ENCODE measurements around the gene TLK1.
"Not testable (repeated sequence)": the region's sequence is repeated elsewhere in the genome, so short reads cannot be mapped to it uniquely, and the experiment has no call there.

Gene TLK1

GRCh38 chr2:171080607-171081006 lies 80.1 kb downstream of the TLK1 start:
- no peak for DNase-seq

- DNase-seq = not testable (repeated sequence)
Observed at GRCh38 chr2:171076422-171076821, 84.3 kb downstream of the TLK1 start.

- DNase-seq = no peak
Observed at GRCh38 chr2:171072164-171072563, 88.5 kb downstream of the TLK1 start.

- no peak for DNase-seq
Observed at GRCh38 chr2:171069286-171069956, 91.3 kb downstream of the TLK1 start.

GRCh38 chr2:171066110-171066509 lies 94.6 kb downstream of the TLK1 start:
- no peak for DNase-seq

GRCh38 chr2:171057575-171057974 lies 103.1 kb downstream of the TLK1 start:
- no peak for DNase-seq

GRCh38 chr2:171056307-171056706 lies 104.4 kb downstream of the TLK1 start:
- no peak for DNase-seq

GRCh38 chr2:171049691-171050090 lies 111.0 kb downstream of the TLK1 start:
- no peak for DNase-seq

GRCh38 chr2:171046048-171046560 lies 114.6 kb downstream of the TLK1 start:
- no peak for DNase-seq

GRCh38 chr2:171044416-171044815 lies 116.3 kb downstream of the TLK1 start:
- no peak for DNase-seq

GRCh38 chr2:171042253-171042969 lies 118.3 kb downstream of the TLK1 start:
- no peak for DNase-seq

GRCh38 chr2:171036532-171036931 lies 124.2 kb downstream of the TLK1 start:
- DNase-seq = no peak

GRCh38 chr2:171034315-171034714 lies 126.4 kb downstream of the TLK1 start:
- DNase-seq = no peak

GRCh38 chr2:171025214-171025613 lies 135.5 kb downstream of the TLK1 start:
- no peak for DNase-seq

- DNase-seq = no peak
Observed at GRCh38 chr2:171018522-171018921, 142.2 kb downstream of the TLK1 start.

GRCh38 chr2:171016125-171016524 lies 144.6 kb downstream of the TLK1 start:
- no peak for DNase-seq

- no peak for DNase-seq
Observed at GRCh38 chr2:171013851-171014250, 146.8 kb downstream of the TLK1 start.

GRCh38 chr2:171009386-171009785 lies 151.3 kb downstream of the TLK1 start:
- no peak for DNase-seq

- no peak for DNase-seq
Observed at GRCh38 chr2:171008550-171009205, 152.0 kb downstream of the TLK1 start.

- no peak for DNase-seq
Observed at GRCh38 chr2:171004833-171005232, 155.9 kb downstream of the TLK1 start.

GRCh38 chr2:171004363-171004762 lies 156.3 kb downstream of the TLK1 start:
- DNase-seq = no peak

GRCh38 chr2:170999654-171000053 lies 161.0 kb downstream of the TLK1 start:
- DNase-seq = no peak

GRCh38 chr2:170997893-170998597 lies 162.6 kb downstream of the TLK1 start:
- peak; percentile 80 for DNase-seq
